B cell (primary cell): Measurements from ENCODE around the gene CDK5RAP3. TPM values are rescaled to one million over a fixed set of nuclear protein-coding genes. Genes with fewer than 3 reads are reported as not detected.

Experiments used
- ATAC-seq: fragments of 200-7000 bp; cut with Tn5 transposase; one replicate; pipeline ENCODE4 v1.10.0; 2021; ENCODE audit warnings: low read depth, mild to moderate bottlenecking, moderate number of reproducible peaks, moderate library complexity
- CTCF ChIA-PET: fragments of 350-600 bp; sonication (Branson Sonifier 250); formaldehyde crosslinking; loops from one replicate; lab custom pipeline; 2021; ENCODE audit warnings: antibody characterized with exemption, inconsistent platforms; lab: Charles Lee
- POLR2A ChIA-PET: fragments of 350-600 bp; sonication (Branson Sonifier 250); formaldehyde crosslinking; loops from one replicate; lab custom pipeline; 2021; ENCODE audit warnings: antibody characterized with exemption; lab: Charles Lee
- DNase-seq: peaks from one replicate; pipeline ENCODE4 v3.0.0; 2013
- H2AFZ ChIP-seq: 2 replicates; pipeline ENCODE4 v1.6.1; 2012; ENCODE audit warnings: mild to moderate bottlenecking, low read depth, low read length; ENCODE audit not compliant: insufficient read depth, poor library complexity, severe bottlenecking
- H3K27ac ChIP-seq, 2 donors: 1 replicate in 1 of 2; 2 replicates in 1 of 2; pipeline ENCODE4 v1.5.1; 2012 to 2013; ENCODE audit warnings: low read length in 2 of 2, mild to moderate bottlenecking in 2 of 2, moderate library complexity in 1 of 2
- H3K27me3 ChIP-seq, 4 experiments: fragments of 200-600 bp in 1 of 4; sonication (generic) in 1 of 4; replicated peaks in 1 of 4; 1 replicate in 2 of 4; 2 replicates in 2 of 4; pipeline versions ENCODE4 v1.6.1 to v1.7.0; 2013 to 2016; ENCODE audit warnings: low read length in 3 of 4, mild to moderate bottlenecking in 2 of 4, mixed read lengths in 1 of 4, moderate library complexity in 1 of 4; ENCODE audit not compliant: insufficient read depth in 4 of 4, control insufficient read depth in 3 of 4; ENCODE audit errors: control extremely low read depth in 1 of 4
- H3K36me3 ChIP-seq, 2 experiments: replicated peaks in 1 of 2; 1 replicate in 1 of 2; 2 replicates in 1 of 2; pipeline versions ENCODE4 v1.6.1 to v1.7.1; 2013; ENCODE audit warnings: low read length in 1 of 2; ENCODE audit not compliant: insufficient read depth in 2 of 2, control insufficient read depth in 1 of 2; ENCODE audit errors: control extremely low read depth in 1 of 2, extremely low read depth in 1 of 2
- H3K4me1 ChIP-seq, 2 donors: fragments of 200-600 bp in 1 of 2; sonication (generic) in 1 of 2; 1 replicate in 1 of 2; 2 replicates in 1 of 2; pipeline versions ENCODE4 v1.5.1 to v1.6.1; 2013 to 2017; ENCODE audit warnings: low read length in 2 of 2; ENCODE audit not compliant: control insufficient read depth in 2 of 2, insufficient read depth in 2 of 2
- H3K4me2 ChIP-seq: replicated peaks from 2 replicates; pipeline ENCODE3; 2012; ENCODE audit warnings: mild to moderate bottlenecking, low read depth, low read length; ENCODE audit not compliant: poor library complexity, severe bottlenecking
- H3K4me3 ChIP-seq, 5 experiments: fragments of 200-600 bp in 1 of 5; sonication (generic) in 1 of 5; 1 replicate in 3 of 5; 2 replicates in 2 of 5; pipeline versions ENCODE4 v1.5.1 to v1.7.0; 2011 to 2016; ENCODE audit warnings: low read length in 4 of 5, mild to moderate bottlenecking in 4 of 5, low read depth in 2 of 5, control low read depth in 1 of 5, moderate library complexity in 1 of 5; ENCODE audit not compliant: insufficient read depth in 1 of 5; ENCODE audit errors: control extremely low read depth in 1 of 5, extremely low read depth in 1 of 5
- H3K79me2 ChIP-seq: fragments of 200-600 bp; sonication (generic); one replicate; pipeline ENCODE4 v1.6.0; 2016; ENCODE audit warnings: low read length; ENCODE audit not compliant: control insufficient read depth, insufficient read depth
- H3K9ac ChIP-seq: fragments of 200-600 bp; sonication (generic); 2 replicates; pipeline ENCODE4 v1.6.1; 2017; ENCODE audit warnings: mild to moderate bottlenecking, low read length, moderate library complexity
- H3K9me3 ChIP-seq, 3 donors: one replicate each; pipeline versions ENCODE4 v1.6.1 to v1.7.1; 2013; ENCODE audit warnings: low read length in 2 of 3; ENCODE audit not compliant: control insufficient read depth in 2 of 3, insufficient read depth in 1 of 3; ENCODE audit errors: control extremely low read depth in 1 of 3
- H4K20me1 ChIP-seq: 2 replicates; pipeline ENCODE4 v1.6.0; 2012; ENCODE audit warnings: mild to moderate bottlenecking, low read length; ENCODE audit not compliant: insufficient read depth, control insufficient read depth, poor library complexity, severe bottlenecking
- H3K27ac Mint-ChIP-seq: one replicate; pipeline ENCODE4 v1.8.0; 2021; ENCODE audit warnings: mixed read lengths
- H3K27me3 Mint-ChIP-seq: one replicate; pipeline ENCODE4 v1.8.0; 2021; ENCODE audit warnings: mixed read lengths
- H3K4me1 Mint-ChIP-seq: one replicate; pipeline ENCODE4 v1.8.0; 2021; ENCODE audit warnings: mixed read lengths
- H3K4me3 Mint-ChIP-seq: one replicate; pipeline ENCODE4 v1.8.0; 2021; ENCODE audit warnings: mixed read lengths
- H3K9me3 Mint-ChIP-seq: one replicate; pipeline ENCODE4 v1.8.0; 2022; ENCODE audit warnings: mixed read lengths; ENCODE audit not compliant: insufficient read depth
- EZH2 ChIP-seq: IDR thresholded peaks from 2 replicates; pipeline ENCODE4 v1.6.1; 2012; ENCODE audit warnings: borderline replicate concordance, low read depth, mild to moderate bottlenecking, moderate library complexity, low read length; ENCODE audit not compliant: insufficient read depth, poor library complexity, severe bottlenecking
- whole genome bisulfite sequencing: methylation state at CpG from one replicate; pipeline ENCODE4 v1.1.5; 2013; ENCODE audit warnings: missing lambda C conversion rate; ENCODE audit not compliant: insufficient coverage; 5-methylcytosine and 5-hydroxymethylcytosine counted together
- intact Hi-C: fragments of 100-400 bp; cut with micrococcal nuclease; formaldehyde crosslinking; loops from one replicate; pipeline ENCODE4 v1.10.0; 2022
- polyA plus RNA-seq: library from polyadenylated mRNA; depleted of rRNA; stranded (reverse); fragments of >200 nt; gene quantifications from 2 replicates; pipeline ENCODE4 v1.2.3, GENCODE V29; 2012
- total RNA-seq, 2 donors: library from RNA; stranded (reverse); fragments of 120-200 nt in 1 of 2; gene quantifications; 1 replicate in 1 of 2; 2 replicates in 1 of 2; pipeline versions ENCODE4 v1.2.3 to v1.2.4, GENCODE V29; 2013 to 2022
- TF ChIP-seq, protein P1 (sequence below): fragments of 200-600 bp; IDR thresholded peaks from one replicate; pipeline ENCODE4 v1.8.0; 2022; ENCODE audit warnings: antibody characterized with exemption, mild to moderate bottlenecking

CDK5RAP3 gene
- total and polyA plus RNA-seq, 2 donors (not counting 1 experiment from before 2014, with no cell fraction given), result 417 to 728 TPM

DNA sequence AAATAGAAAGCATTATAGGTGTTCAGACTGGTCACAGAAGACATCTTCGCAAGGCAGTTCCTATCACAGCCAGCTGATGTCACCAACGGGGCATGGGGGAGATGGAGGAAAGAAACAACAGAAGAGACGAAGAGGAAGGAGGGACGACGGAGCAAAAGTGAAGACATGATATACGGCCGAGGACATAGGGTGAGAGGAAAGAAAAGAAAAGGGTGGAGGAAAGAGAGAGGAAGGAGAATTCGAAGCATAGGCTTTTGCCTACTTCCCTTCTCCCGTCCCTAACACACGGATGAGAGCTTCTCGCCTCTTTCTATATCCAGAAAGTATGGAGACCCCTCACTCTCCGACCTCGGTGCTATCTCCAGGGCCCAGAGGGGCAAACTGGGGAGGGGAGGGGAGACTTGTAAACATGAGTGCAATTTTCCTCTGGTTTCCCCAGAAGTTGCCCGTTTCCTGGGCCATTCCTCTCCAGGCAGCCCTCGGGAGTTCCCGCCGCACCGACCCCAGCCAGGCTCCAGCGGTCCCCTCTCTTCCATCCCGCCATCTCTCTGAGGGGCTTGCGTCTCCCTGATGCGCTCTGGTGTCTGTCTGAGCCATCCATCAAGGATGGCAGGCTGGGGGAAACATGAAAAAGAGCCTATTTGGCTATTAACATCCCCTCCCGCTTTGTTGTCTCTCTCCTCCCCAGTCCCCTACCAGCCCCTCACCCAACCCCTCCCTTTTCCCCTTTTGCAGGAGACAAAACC lies 40.7 kb downstream of the CDK5RAP3 start:
- peaks cover 34% of the 10 kb centered on the region for H3K27me3 Mint-ChIP-seq
- TF ChIP-seq EZH2, result no peak
- TF ChIP-seq, protein P1, sequence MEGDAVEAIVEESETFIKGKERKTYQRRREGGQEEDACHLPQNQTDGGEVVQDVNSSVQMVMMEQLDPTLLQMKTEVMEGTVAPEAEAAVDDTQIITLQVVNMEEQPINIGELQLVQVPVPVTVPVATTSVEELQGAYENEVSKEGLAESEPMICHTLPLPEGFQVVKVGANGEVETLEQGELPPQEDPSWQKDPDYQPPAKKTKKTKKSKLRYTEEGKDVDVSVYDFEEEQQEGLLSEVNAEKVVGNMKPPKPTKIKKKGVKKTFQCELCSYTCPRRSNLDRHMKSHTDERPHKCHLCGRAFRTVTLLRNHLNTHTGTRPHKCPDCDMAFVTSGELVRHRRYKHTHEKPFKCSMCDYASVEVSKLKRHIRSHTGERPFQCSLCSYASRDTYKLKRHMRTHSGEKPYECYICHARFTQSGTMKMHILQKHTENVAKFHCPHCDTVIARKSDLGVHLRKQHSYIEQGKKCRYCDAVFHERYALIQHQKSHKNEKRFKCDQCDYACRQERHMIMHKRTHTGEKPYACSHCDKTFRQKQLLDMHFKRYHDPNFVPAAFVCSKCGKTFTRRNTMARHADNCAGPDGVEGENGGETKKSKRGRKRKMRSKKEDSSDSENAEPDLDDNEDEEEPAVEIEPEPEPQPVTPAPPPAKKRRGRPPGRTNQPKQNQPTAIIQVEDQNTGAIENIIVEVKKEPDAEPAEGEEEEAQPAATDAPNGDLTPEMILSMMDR, result peak; percentile 52
- peak; percentile 67 for ATAC-seq
- peak overlapping the region; percentile 15 to 72 (median 38) for H3K4me3 ChIP-seq
- no peak overlapping the region for H3K27ac ChIP-seq
- no peaks in the 10 kb centered on the region for H3K79me2 ChIP-seq
- no peaks in the 10 kb centered on the region for H4K20me1 ChIP-seq
- H3K4me1 ChIP-seq, result peaks cover 14% of the 10 kb centered on the region in 2 donors
- peak overlapping the region; percentile 83 for H3K4me3 Mint-ChIP-seq
- H3K9ac ChIP-seq, result peak overlapping the region; percentile 62
- peak overlapping the region; percentile 32 for H3K27ac Mint-ChIP-seq
- ChIA-PET POLR2A (no interaction called here), CTCF (interaction anchor here (0.6 to 2.7 kb wide), 12 partner anchors 9 to 68 kb away, joined by 3 to 11 read pairs (median 5); partner anchors contain the start of gene CDK5RAP3)
- intact Hi-C loops, result loop anchor here (1.0 to 2.0 kb wide), 3 partner anchors 33 to 41 kb away; partner anchors contain the start of genes CDK5RAP3 and NFE2L1
- no peaks in the 10 kb centered on the region for H3K9me3 Mint-ChIP-seq
- no peaks in the 10 kb centered on the region for H3K36me3 ChIP-seq
- peaks cover 0 to 40% (median 19%) of the 10 kb centered on the region in 4 experiments for H3K27me3 ChIP-seq
- H3K4me1 Mint-ChIP-seq, result peaks cover 17% of the 10 kb centered on the region
- peak overlapping the region; percentile 61 for H2AFZ ChIP-seq
- WGBS, result 4% methylated on average over 11 of the region's 23 CpGs
- H3K4me2 ChIP-seq, result peak overlapping the region; percentile 97
- peak; percentile 61 for DNase-seq
- peaks cover 0 to 3% (median 0%) of the 10 kb centered on the region in 3 donors for H3K9me3 ChIP-seq
